ENCODE measurements around the gene IGDCC3.

Gene IGDCC3

GRCh38 chr15:65410036-65410435 lies 32.2 kb upstream of the IGDCC3 start:
- TF ChIP-seq, protein P1, sequence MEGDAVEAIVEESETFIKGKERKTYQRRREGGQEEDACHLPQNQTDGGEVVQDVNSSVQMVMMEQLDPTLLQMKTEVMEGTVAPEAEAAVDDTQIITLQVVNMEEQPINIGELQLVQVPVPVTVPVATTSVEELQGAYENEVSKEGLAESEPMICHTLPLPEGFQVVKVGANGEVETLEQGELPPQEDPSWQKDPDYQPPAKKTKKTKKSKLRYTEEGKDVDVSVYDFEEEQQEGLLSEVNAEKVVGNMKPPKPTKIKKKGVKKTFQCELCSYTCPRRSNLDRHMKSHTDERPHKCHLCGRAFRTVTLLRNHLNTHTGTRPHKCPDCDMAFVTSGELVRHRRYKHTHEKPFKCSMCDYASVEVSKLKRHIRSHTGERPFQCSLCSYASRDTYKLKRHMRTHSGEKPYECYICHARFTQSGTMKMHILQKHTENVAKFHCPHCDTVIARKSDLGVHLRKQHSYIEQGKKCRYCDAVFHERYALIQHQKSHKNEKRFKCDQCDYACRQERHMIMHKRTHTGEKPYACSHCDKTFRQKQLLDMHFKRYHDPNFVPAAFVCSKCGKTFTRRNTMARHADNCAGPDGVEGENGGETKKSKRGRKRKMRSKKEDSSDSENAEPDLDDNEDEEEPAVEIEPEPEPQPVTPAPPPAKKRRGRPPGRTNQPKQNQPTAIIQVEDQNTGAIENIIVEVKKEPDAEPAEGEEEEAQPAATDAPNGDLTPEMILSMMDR (IDR thresholded peaks at IDR 0.05; ENCODE audit: insufficient read depth, low read length, poor library complexity, severe bottlenecking) = no peak
- TF ChIP-seq EZH2phosphoT487 (conservative IDR thresholded peaks at IDR 0.05; ENCODE audit: low read length) = no peak
- Histone ChIP-seq H3K9ac (ENCODE audit: low read length) (no peak overlapping the region), H3K9me2 (replicated peaks; ENCODE audit: insufficient read depth, low read length) (no peaks in the 10 kb centered on the region), H3K79me2 (ENCODE audit: insufficient read depth, low read length) (no peaks in the 10 kb centered on the region), H3K4me3 (ENCODE audit: insufficient read depth, low read length, poor library complexity, severe bottlenecking) (no peak overlapping the region), H3K36me3 (ENCODE audit: low read length) (no peaks in the 10 kb centered on the region), H2AFZ (ENCODE audit: low read depth, low read length, severe bottlenecking) (no peak overlapping the region), H3F3A (ENCODE audit: insufficient read depth) (no peaks in the 10 kb centered on the region), H4K20me1 (ENCODE audit: low read depth, low read length) (no peaks in the 10 kb centered on the region), H3K27ac (ENCODE audit: low read depth, low read length) (no peak overlapping the region), H3K4me2 (ENCODE audit: low read depth, low read length, poor library complexity, severe bottlenecking) (no peak overlapping the region), H3K9me3 (ENCODE audit: insufficient read depth, low read length) (no peaks in the 10 kb centered on the region), H3K27me3 (ENCODE audit: low read length) (no peaks in the 10 kb centered on the region)

- no peaks in the 10 kb centered on the region for H3K27me3 ChIP-seq (ENCODE audit: low read length)
- H3K4me3 ChIP-seq (ENCODE audit: insufficient read depth, low read length, poor library complexity, severe bottlenecking) = no peak overlapping the region
- no peaks in the 10 kb centered on the region for H3K9me3 ChIP-seq (ENCODE audit: insufficient read depth, low read length)
- no peak overlapping the region for H3K27ac ChIP-seq (ENCODE audit: low read depth, low read length)
- H4K20me1 ChIP-seq (ENCODE audit: low read depth, low read length) = no peaks in the 10 kb centered on the region
- TF ChIP-seq, protein P1 (IDR thresholded peaks at IDR 0.05; ENCODE audit: insufficient read depth, low read length, poor library complexity, severe bottlenecking) = no peak
- no peak overlapping the region for H3K4me2 ChIP-seq (ENCODE audit: low read depth, low read length, poor library complexity, severe bottlenecking)
- no peaks in the 10 kb centered on the region for H3K79me2 ChIP-seq (ENCODE audit: insufficient read depth, low read length)
- H2AFZ ChIP-seq (ENCODE audit: low read depth, low read length, severe bottlenecking) = no peak overlapping the region
- H3K36me3 ChIP-seq (ENCODE audit: low read length) = no peaks in the 10 kb centered on the region
- H3F3A ChIP-seq (ENCODE audit: insufficient read depth) = no peaks in the 10 kb centered on the region
- no peaks in the 10 kb centered on the region for H3K9me2 ChIP-seq (replicated peaks; ENCODE audit: insufficient read depth, low read length)
- H3K9ac ChIP-seq (ENCODE audit: low read length) = no peak overlapping the region
Observed at GRCh38 chr15:65409036-65409631, 31.3 kb upstream of the IGDCC3 start.

DNA sequence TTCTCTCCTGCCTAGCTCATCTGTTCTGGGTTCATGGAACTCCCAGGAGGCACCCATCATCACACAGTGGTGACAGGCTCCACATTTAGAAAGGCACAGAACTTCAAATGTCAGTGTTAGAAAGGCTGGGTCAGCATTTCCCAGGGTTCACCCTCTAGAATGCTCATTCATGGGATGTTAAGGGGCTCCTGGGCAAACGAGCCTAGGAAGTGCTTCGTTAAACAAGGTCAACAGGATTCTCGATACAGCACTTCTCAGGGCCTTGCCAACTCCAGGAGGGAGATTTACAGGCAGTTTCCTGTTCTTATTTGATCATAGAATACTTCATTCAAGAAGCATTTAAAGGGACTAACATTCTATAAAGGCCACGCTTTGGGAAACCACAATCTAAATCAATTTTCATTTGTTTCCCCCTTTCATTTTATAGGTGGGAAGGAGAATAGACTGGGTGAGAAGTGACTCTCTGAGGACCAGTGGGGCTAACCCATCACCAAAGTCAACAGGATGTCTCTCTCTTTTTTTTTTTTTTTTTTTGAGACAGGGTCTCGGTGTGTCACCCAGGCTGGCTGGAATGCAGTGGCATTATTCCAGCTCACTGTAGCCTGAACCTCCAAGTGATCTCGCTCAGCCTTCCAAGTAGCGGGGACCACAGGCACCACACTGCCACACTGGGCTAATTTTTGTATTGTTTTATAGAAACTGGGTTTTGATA lies 30.7 kb upstream of the IGDCC3 start:
- TF ChIP-seq EZH2phosphoT487 (conservative IDR thresholded peaks at IDR 0.05; ENCODE audit: low read length) = no peak
- TF ChIP-seq, protein P1 (IDR thresholded peaks at IDR 0.05; ENCODE audit: insufficient read depth, low read length, poor library complexity, severe bottlenecking) = no peak
- Histone ChIP-seq H3F3A (ENCODE audit: insufficient read depth) (no peaks in the 10 kb centered on the region), H3K9ac (ENCODE audit: low read length) (no peak overlapping the region), H3K4me2 (ENCODE audit: low read depth, low read length, poor library complexity, severe bottlenecking) (no peak overlapping the region), H4K20me1 (ENCODE audit: low read depth, low read length) (no peaks in the 10 kb centered on the region), H3K4me3 (ENCODE audit: insufficient read depth, low read length, poor library complexity, severe bottlenecking) (no peak overlapping the region), H2AFZ (ENCODE audit: low read depth, low read length, severe bottlenecking) (no peak overlapping the region), H3K79me2 (ENCODE audit: insufficient read depth, low read length) (no peaks in the 10 kb centered on the region), H3K36me3 (ENCODE audit: low read length) (no peaks in the 10 kb centered on the region), H3K27ac (ENCODE audit: low read depth, low read length) (no peak overlapping the region), H3K27me3 (ENCODE audit: low read length) (no peaks in the 10 kb centered on the region), H3K9me2 (replicated peaks; ENCODE audit: insufficient read depth, low read length) (no peaks in the 10 kb centered on the region), H3K9me3 (ENCODE audit: insufficient read depth, low read length) (no peaks in the 10 kb centered on the region)
